BLaER1 treated with 17β-estradiol and CSF1 and Interleukin-3, amounts not matched to agents 10 nM and 100 nM (cell line): ENCODE measurements around the gene DENND4C.

Source experiments
- H3K27ac ChIP-seq, 11 experiments: shearing (Covaris generic); formaldehyde crosslinking; 2 replicates each; pipeline ENCODE4 v1.8.1; 2022
- H3K27me3 ChIP-seq, 11 experiments: shearing (Covaris generic); formaldehyde crosslinking; 2 replicates each; pipeline ENCODE4 v1.8.1; 2022
- H3K36me3 ChIP-seq, 11 experiments: shearing (Covaris generic); formaldehyde crosslinking; 2 replicates each; pipeline ENCODE4 v1.8.1; 2022
- H3K4me1 ChIP-seq, 10 experiments: shearing (Covaris generic); formaldehyde crosslinking; 2 replicates each; pipeline ENCODE4 v1.8.1; 2022
- H3K4me2 ChIP-seq, 11 experiments: shearing (Covaris generic); formaldehyde crosslinking; 2 replicates each; pipeline ENCODE4 v1.8.1; 2022
- H3K4me3 ChIP-seq, 10 experiments: shearing (Covaris generic); formaldehyde crosslinking; 2 replicates each; pipeline ENCODE4 v1.8.1; 2022
- H3K9ac ChIP-seq, 11 experiments: shearing (Covaris generic); formaldehyde crosslinking; 2 replicates each; pipeline ENCODE4 v1.8.1; 2022
- H3K9me3 ChIP-seq, 11 experiments: shearing (Covaris generic); formaldehyde crosslinking; replicated peaks in 1 of 11; 2 replicates each; pipeline ENCODE4 v1.8.1; 2022
- H4K20me1 ChIP-seq, 11 experiments: shearing (Covaris generic); formaldehyde crosslinking; 2 replicates each; pipeline ENCODE4 v1.8.1; 2022
- Cebpa-rat ChIP-seq, 11 experiments: shearing (Covaris generic); IDR thresholded peaks; 2 replicates each; pipeline ENCODE4 v1.8.1; 2022

Gene DENND4C

GRCh38 chr9:19416143-19416542 lies 185.7 kb downstream of the DENND4C start:
- no peak overlapping the region for H3K4me3 ChIP-seq
- no peak for TF ChIP-seq Cebpa-rat (IDR thresholded peaks at IDR 0.05)
- H3K36me3 ChIP-seq = 0 out of 22 replicates have a peak, but pooled peaks cover 0 to 3% (median 0%) of the 10 kb centered on the region in 11 experiments
- no peaks in the 10 kb centered on the region for H4K20me1 ChIP-seq
- H3K27me3 ChIP-seq = no peaks in the 10 kb centered on the region
- H3K4me2 ChIP-seq = no peak overlapping the region
- no peak overlapping the region for H3K9ac ChIP-seq
- no peaks in the 10 kb centered on the region for H3K4me1 ChIP-seq
- peaks cover 0 to 4% (median 0%) of the 10 kb centered on the region in 11 experiments; a peak in 2 of 22 replicates for H3K9me3 ChIP-seq
- no peak overlapping the region for H3K27ac ChIP-seq

GRCh38 chr9:19420877-19421276 lies 190.4 kb downstream of the DENND4C start:
- Histone ChIP-seq H3K4me3 (no peak overlapping the region), H3K36me3 (peaks cover 0 to 14% (median 3%) of the 10 kb centered on the region in 11 experiments; a peak in 5 of 22 replicates), H3K9me3 (no peaks in the 10 kb centered on the region), H3K4me1 (no peaks in the 10 kb centered on the region), H3K9ac (no peak overlapping the region), H4K20me1 (no peaks in the 10 kb centered on the region), H3K27me3 (no peaks in the 10 kb centered on the region), H3K4me2 (no peak overlapping the region), H3K27ac (no peak overlapping the region)
- TF ChIP-seq Cebpa-rat (IDR thresholded peaks at IDR 0.05) = no peak
